PC-3 (cell line): ENCODE results near the gene GMPR. TPM values are rescaled to one million over a fixed set of nuclear protein-coding genes. Genes with fewer than 3 reads are reported as not detected.

ENCODE experiments used
- ATAC-seq: fragments of 200-7000 bp; cut with Tn5 transposase; 2 replicates; pipeline ENCODE4 v1.9.1; 2020; ENCODE audit warnings: mild to moderate bottlenecking, moderate library complexity
- BruUV-seq: library from RNA; stranded (reverse); fragments of 400-500 nt; replicated peaks from 2 replicates; lab custom pipeline; 2021; lab: Mats Ljungman, UMichigan
- CTCF ChIA-PET: fragments of 300-600 bp; sonication (Branson Sonifier 250); formaldehyde crosslinking; loops from one replicate; lab custom pipeline; 2022; ENCODE audit warnings: antibody characterized with exemption; lab: Charles Lee
- POLR2A ChIA-PET: fragments of 300-600 bp; sonication (Branson Sonifier 250); formaldehyde crosslinking; loops from one replicate; lab custom pipeline; 2022; ENCODE audit warnings: antibody characterized with exemption; ENCODE audit not compliant: unreplicated experiment; lab: Charles Lee
- DNase-seq: peaks from one replicate; pipeline ENCODE4 v3.0.0-alpha.2; 2015
- H2AFZ ChIP-seq: fragments of 300-600 bp; sonication (generic); 2 replicates; pipeline ENCODE4 v1.6.0; 2016; ENCODE audit warnings: antibody characterized with exemption, low read length
- H3F3A ChIP-seq: fragments of 300-600 bp; sonication (generic); one replicate; pipeline ENCODE4 v1.6.0; 2017; ENCODE audit warnings: antibody characterized with exemption, low read length, control low read depth, mild to moderate bottlenecking; ENCODE audit not compliant: unreplicated experiment
- H3K27ac ChIP-seq: fragments of 300-600 bp; sonication (generic); 2 replicates; pipeline ENCODE4 v1.5.1; 2016; ENCODE audit warnings: mild to moderate bottlenecking, low read length
- H3K27me3 ChIP-seq: fragments of 300-600 bp; sonication (generic); 2 replicates; pipeline ENCODE4 v1.6.1; 2016; ENCODE audit warnings: low read length, mixed read lengths
- H3K36me3 ChIP-seq: fragments of 300-600 bp; sonication (generic); 2 replicates; pipeline ENCODE4 v1.6.1; 2016; ENCODE audit warnings: low read depth, mixed run types, low read length, mixed read lengths
- H3K4me1 ChIP-seq: fragments of 300-600 bp; sonication (generic); 2 replicates; pipeline ENCODE4 v1.5.1; 2016; ENCODE audit warnings: low read length; ENCODE audit not compliant: insufficient read depth
- H3K4me2 ChIP-seq: fragments of 300-600 bp; sonication (generic); 2 replicates; pipeline ENCODE4 v1.6.0; 2016; ENCODE audit warnings: low read length
- H3K4me3 ChIP-seq: fragments of 300-600 bp; sonication (generic); 2 replicates; pipeline ENCODE4 v1.5.1; 2016; ENCODE audit warnings: mild to moderate bottlenecking, low read length, mixed read lengths
- H3K79me2 ChIP-seq: fragments of 300-600 bp; sonication (generic); 2 replicates; pipeline ENCODE4 v1.6.1; 2017; ENCODE audit warnings: low read length, mixed read lengths
- H3K9ac ChIP-seq: fragments of 300-600 bp; sonication (generic); 2 replicates; pipeline ENCODE4 v1.6.0; 2016; ENCODE audit warnings: mild to moderate bottlenecking, low read length
- H3K9me2 ChIP-seq: fragments of 300-600 bp; sonication (generic); replicated peaks from 2 replicates; pipeline ENCODE4 v1.6.1; 2016; ENCODE audit warnings: mixed run types, low read length, mixed read lengths
- H3K9me3 ChIP-seq: fragments of 300-600 bp; sonication (generic); 2 replicates; pipeline ENCODE4 v1.6.1; 2016; ENCODE audit warnings: low read length, mixed read lengths
- H4K20me1 ChIP-seq: fragments of 300-600 bp; sonication (generic); 2 replicates; pipeline ENCODE4 v1.6.1; 2016; ENCODE audit warnings: low read length, mixed read lengths
- EZH2 ChIP-seq: fragments of 300-600 bp; sonication (generic); IDR thresholded peaks from one replicate; pipeline ENCODE4 v1.6.1; 2017; ENCODE audit warnings: antibody characterized with exemption, mild to moderate bottlenecking, low read length; ENCODE audit not compliant: unreplicated experiment
- EZH2phosphoT487 ChIP-seq: fragments of 300-600 bp; sonication (generic); IDR thresholded peaks from 2 replicates; pipeline ENCODE4 v1.6.1; 2018; ENCODE audit warnings: mild to moderate bottlenecking, antibody characterized with exemption, low read length, borderline replicate concordance
- intact Hi-C: fragments of 100-400 bp; cut with micrococcal nuclease; formaldehyde crosslinking; loops from 2 replicates; pipeline ENCODE4 v1.9.0; 2023
- total RNA-seq: library from RNA; depleted of rRNA; stranded (reverse); fragments of >200 nt; gene quantifications from 2 replicates; pipeline ENCODE4 v1.2.3, GENCODE V29; 2014
- TF ChIP-seq, protein P1 (sequence below): fragments of 300-600 bp; sonication (generic); conservative IDR thresholded peaks from 2 replicates; pipeline ENCODE4 v1.5.1; 2017; ENCODE audit warnings: antibody characterized with exemption, low read depth, mild to moderate bottlenecking, low read length

Gene GMPR
- total RNA-seq, 1 experiment from 2014 or later: 5.8 TPM

- Histone ChIP-seq H3K9ac (no peak overlapping the region), H2AFZ (no peak overlapping the region), H3F3A (no peaks in the 10 kb centered on the region), H4K20me1 (no peaks in the 10 kb centered on the region), H3K27ac (no peak overlapping the region), H3K36me3 (no peaks in the 10 kb centered on the region; the same call in 1 of the 2 replicates), H3K4me2 (no peak overlapping the region), H3K9me2 (no peaks in the 10 kb centered on the region), H3K79me2 (no peaks in the 10 kb centered on the region), H3K27me3 (no peaks in the 10 kb centered on the region), H3K4me1 (peaks cover 46% of the 10 kb centered on the region), H3K9me3 (no peaks in the 10 kb centered on the region), H3K4me3 (no peak overlapping the region)
- no peak for ATAC-seq
- ChIA-PET POLR2A (no interaction called here), CTCF (no interaction called here)
- BruUV-seq: no TSS peak
- intact Hi-C loops: no loop called here
- TF ChIP-seq, protein P1, sequence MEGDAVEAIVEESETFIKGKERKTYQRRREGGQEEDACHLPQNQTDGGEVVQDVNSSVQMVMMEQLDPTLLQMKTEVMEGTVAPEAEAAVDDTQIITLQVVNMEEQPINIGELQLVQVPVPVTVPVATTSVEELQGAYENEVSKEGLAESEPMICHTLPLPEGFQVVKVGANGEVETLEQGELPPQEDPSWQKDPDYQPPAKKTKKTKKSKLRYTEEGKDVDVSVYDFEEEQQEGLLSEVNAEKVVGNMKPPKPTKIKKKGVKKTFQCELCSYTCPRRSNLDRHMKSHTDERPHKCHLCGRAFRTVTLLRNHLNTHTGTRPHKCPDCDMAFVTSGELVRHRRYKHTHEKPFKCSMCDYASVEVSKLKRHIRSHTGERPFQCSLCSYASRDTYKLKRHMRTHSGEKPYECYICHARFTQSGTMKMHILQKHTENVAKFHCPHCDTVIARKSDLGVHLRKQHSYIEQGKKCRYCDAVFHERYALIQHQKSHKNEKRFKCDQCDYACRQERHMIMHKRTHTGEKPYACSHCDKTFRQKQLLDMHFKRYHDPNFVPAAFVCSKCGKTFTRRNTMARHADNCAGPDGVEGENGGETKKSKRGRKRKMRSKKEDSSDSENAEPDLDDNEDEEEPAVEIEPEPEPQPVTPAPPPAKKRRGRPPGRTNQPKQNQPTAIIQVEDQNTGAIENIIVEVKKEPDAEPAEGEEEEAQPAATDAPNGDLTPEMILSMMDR: no peak
- TF ChIP-seq EZH2: no peak
- TF ChIP-seq EZH2phosphoT487: no peak
- no peak for DNase-seq
These were observed 83.4 kb downstream of the GMPR start for GRCh38 chr6:16321826-16322225.

DNA sequence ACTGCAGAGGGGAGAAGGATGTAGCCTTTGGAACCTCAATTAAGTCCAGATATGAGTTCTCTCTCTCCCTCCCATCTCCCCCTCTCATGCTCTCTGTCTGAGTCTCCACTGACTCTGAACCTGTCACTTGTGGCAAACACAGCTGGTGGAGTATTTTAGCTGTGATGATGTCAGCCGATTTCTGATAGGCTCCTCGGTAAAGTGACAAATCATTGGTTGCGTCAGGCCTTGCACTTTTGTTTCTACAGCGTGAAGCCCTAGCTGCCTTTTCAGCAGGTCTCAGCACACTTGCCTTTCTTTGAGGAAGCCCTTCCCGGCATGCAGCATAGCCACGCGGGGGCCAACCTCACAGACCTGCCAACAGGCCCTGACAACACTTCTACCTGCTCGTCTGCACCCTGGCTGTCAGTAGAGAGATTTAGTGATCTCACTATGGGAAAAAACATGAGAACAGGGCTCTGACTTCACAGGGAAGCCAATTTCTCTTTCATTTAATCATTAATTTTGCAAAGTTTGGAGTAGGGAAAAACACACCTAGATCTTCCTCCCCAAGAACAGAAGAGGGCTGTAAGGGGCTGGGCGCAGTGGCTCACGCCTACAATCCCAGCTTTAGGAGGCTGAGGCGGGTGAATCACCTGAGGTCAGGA is 84.4 kb downstream of the GMPR start:
- BruUV-seq: no TSS peak
- DNase-seq: peak; percentile 5
- Histone ChIP-seq H4K20me1 (no peaks in the 10 kb centered on the region), H3K4me3 (no peak overlapping the region), H3F3A (no peaks in the 10 kb centered on the region), H3K27ac (no peak overlapping the region), H3K36me3 (no peaks in the 10 kb centered on the region; the same call in 1 of the 2 replicates), H3K9me2 (no peaks in the 10 kb centered on the region), H3K9ac (no peak overlapping the region), H3K4me1 (peaks cover 37% of the 10 kb centered on the region), H2AFZ (no peak overlapping the region), H3K9me3 (no peaks in the 10 kb centered on the region), H3K79me2 (no peaks in the 10 kb centered on the region), H3K27me3 (no peaks in the 10 kb centered on the region), H3K4me2 (no peak overlapping the region)
- ChIA-PET CTCF (interaction anchor here (0.7 kb wide), 1 partner anchor 730 kb away, joined by 5 read pairs; no protein-coding TSS in a partner anchor), POLR2A (no interaction called here)
- no peak for TF ChIP-seq EZH2phosphoT487
- TF ChIP-seq EZH2: no peak
- TF ChIP-seq, protein P1: no peak
- ATAC-seq: no peak
- intact Hi-C loops: no loop called here

DNA sequence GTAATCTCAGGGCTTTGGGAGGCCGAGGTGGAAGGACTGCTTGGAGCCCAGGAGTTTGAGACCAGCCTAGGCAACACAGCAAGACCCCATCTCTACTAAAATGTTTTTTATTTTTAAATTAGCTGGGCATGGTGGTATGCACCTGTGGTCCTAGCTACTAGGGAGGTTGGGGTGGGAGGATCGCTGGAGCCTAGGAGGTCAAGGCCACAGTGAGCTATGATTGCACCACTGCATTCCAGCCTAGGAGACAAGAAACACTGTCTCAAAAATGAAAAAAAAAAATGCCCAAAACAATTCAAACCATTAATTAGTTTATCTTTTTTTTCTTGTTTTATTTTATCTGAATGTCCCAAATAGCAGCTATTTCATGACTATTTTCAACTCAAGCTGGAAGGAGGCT is 85.8 kb downstream of the GMPR start:
- H2AFZ ChIP-seq: no peak overlapping the region
- no peak overlapping the region for H3K4me2 ChIP-seq
- no peak for TF ChIP-seq EZH2phosphoT487
- TF ChIP-seq, protein P1: no peak
- TF ChIP-seq EZH2: no peak
- ChIA-PET CTCF (no interaction called here), POLR2A (no interaction called here)
- H4K20me1 ChIP-seq: no peaks in the 10 kb centered on the region
- H3K36me3 ChIP-seq: no peaks in the 10 kb centered on the region; the same call in 1 of the 2 replicates
- ATAC-seq (no peak), DNase-seq (no peak)
- no peaks in the 10 kb centered on the region for H3K79me2 ChIP-seq
- H3K9me2 ChIP-seq: no peaks in the 10 kb centered on the region
- H3K9ac ChIP-seq: no peak overlapping the region
- peaks cover 23% of the 10 kb centered on the region for H3K4me1 ChIP-seq
- no peak overlapping the region for H3K4me3 ChIP-seq
- intact Hi-C loops: no loop called here
- no peaks in the 10 kb centered on the region for H3F3A ChIP-seq
- no peaks in the 10 kb centered on the region for H3K9me3 ChIP-seq
- no peak overlapping the region for H3K27ac ChIP-seq
- BruUV-seq: no TSS peak
- H3K27me3 ChIP-seq: no peaks in the 10 kb centered on the region
